OCI-LY1 (cell line): ENCODE measurements around the gene ZSCAN12.

Experiments
- H2AFZ ChIP-seq: fragments of 200-600 bp; sonication (generic), shearing (Covaris generic); 2 replicates; pipeline ENCODE4 v1.6.0; 2014; ENCODE audit warnings: antibody characterized with exemption, mild to moderate bottlenecking, low read length
- H3F3A ChIP-seq: fragments of 200-600 bp; sonication (generic), shearing (Covaris generic); 2 replicates; pipeline ENCODE4 v1.6.0; 2014; ENCODE audit warnings: mild to moderate bottlenecking, antibody characterized with exemption, low read length, moderate library complexity; ENCODE audit not compliant: insufficient read depth
- H3K27ac ChIP-seq: fragments of 200-600 bp; sonication (generic); 2 replicates; pipeline ENCODE4 v1.5.1; 2014; ENCODE audit warnings: low read length, mixed run types, mild to moderate bottlenecking, low read depth; ENCODE audit not compliant: poor library complexity, severe bottlenecking
- H3K27me3 ChIP-seq: fragments of 200-600 bp; sonication (generic); 2 replicates; pipeline ENCODE4 v1.6.0; 2014; ENCODE audit warnings: antibody characterized with exemption, mild to moderate bottlenecking, low read length, moderate library complexity; ENCODE audit not compliant: insufficient read depth
- H3K36me3 ChIP-seq: fragments of 200-600 bp; sonication (generic); 2 replicates; pipeline ENCODE4 v1.6.1; 2014; ENCODE audit warnings: mild to moderate bottlenecking, antibody characterized with exemption, low read length, moderate library complexity, mixed read lengths; ENCODE audit not compliant: insufficient read depth
- H3K4me1 ChIP-seq: fragments of 200-600 bp; sonication (generic); 2 replicates; pipeline ENCODE4 v1.5.1; 2014; ENCODE audit warnings: mild to moderate bottlenecking, low read length, moderate library complexity; ENCODE audit not compliant: insufficient read depth, severe bottlenecking
- H3K4me2 ChIP-seq: fragments of 200-600 bp; sonication (generic), shearing (Covaris generic); 2 replicates; pipeline ENCODE4 v1.6.1; 2014; ENCODE audit warnings: low read length
- H3K4me3 ChIP-seq: fragments of 200-600 bp; sonication (generic); 2 replicates; pipeline ENCODE4 v1.5.1; 2014; ENCODE audit warnings: low read length, low read depth, mild to moderate bottlenecking, mixed read lengths; ENCODE audit not compliant: poor library complexity, severe bottlenecking
- H3K79me2 ChIP-seq: fragments of 200-600 bp; shearing (Covaris generic); 2 replicates; pipeline ENCODE4 v1.6.1; 2016; ENCODE audit warnings: mixed run types, low read length, mixed read lengths; ENCODE audit not compliant: insufficient read depth
- H3K9ac ChIP-seq: fragments of 200-600 bp; sonication (generic), shearing (Covaris generic); 2 replicates; pipeline ENCODE4 v1.6.1; 2014; ENCODE audit warnings: mild to moderate bottlenecking, low read length, mixed read lengths
- H3K9me2 ChIP-seq: fragments of 200-600 bp; sonication (generic), shearing (Covaris generic); 2 replicates; pipeline ENCODE4 v1.6.1; 2014; ENCODE audit warnings: low read depth, mild to moderate bottlenecking, low read length, mixed read lengths
- H3K9me3 ChIP-seq: fragments of 200-600 bp; shearing (Covaris generic); 2 replicates; pipeline ENCODE4 v1.6.1; 2014; ENCODE audit warnings: low read length, mixed read lengths
- H4K20me1 ChIP-seq: fragments of 200-600 bp; sonication (generic), shearing (Covaris generic); 2 replicates; pipeline ENCODE4 v1.6.0; 2016; ENCODE audit warnings: mild to moderate bottlenecking, low read length; ENCODE audit not compliant: insufficient read depth
- CTCF ChIP-seq: fragments of 200-600 bp; sonication (generic), shearing (Covaris generic); IDR thresholded peaks from 2 replicates; pipeline ENCODE4 v1.5.1; 2017; ENCODE audit warnings: mild to moderate bottlenecking, antibody characterized with exemption, low read length, moderate library complexity, mixed read lengths
- EZH2 ChIP-seq: fragments of 200-600 bp; sonication (generic), shearing (Covaris generic); IDR thresholded peaks from 2 replicates; pipeline ENCODE4 v1.8.0; 2017; ENCODE audit warnings: borderline replicate concordance, mixed run types, mild to moderate bottlenecking, antibody characterized with exemption, low read length, moderate library complexity, mixed read lengths

The ZSCAN12 gene

GRCh38 chr6:28377879-28378278, 21.7 kb downstream of the ZSCAN12 start:
- TF ChIP-seq CTCF (no peak), EZH2 (no peak)
- peaks cover 69% of the 10 kb centered on the region for H3K36me3 ChIP-seq
- H3K9me3 ChIP-seq = peaks cover 11% of the 10 kb centered on the region

GRCh38 chr6:28373925-28374324, 25.6 kb downstream of the ZSCAN12 start:
- Histone ChIP-seq H3K9me2 (no peaks in the 10 kb centered on the region), H3K9ac (no peak overlapping the region), H3F3A (peaks cover 4% of the 10 kb centered on the region), H3K4me2 (no peak overlapping the region), H3K27ac (no peak overlapping the region), H3K9me3 (0 out of 2 replicates have a peak, but pooled peaks cover 5% of the 10 kb centered on the region), H2AFZ (no peak overlapping the region), H3K4me1 (peaks cover 13% of the 10 kb centered on the region), H3K79me2 (no peaks in the 10 kb centered on the region), H3K4me3 (no peak overlapping the region), H4K20me1 (no peaks in the 10 kb centered on the region), H3K27me3 (no peaks in the 10 kb centered on the region), H3K36me3 (peaks cover 38% of the 10 kb centered on the region)
- TF ChIP-seq CTCF (no peak), EZH2 (no peak)

More at GRCh38 chr6:28377879-28378278, 21.7 kb downstream of the ZSCAN12 start:
- Histone ChIP-seq H3K27me3 (no peaks in the 10 kb centered on the region), H3K79me2 (no peaks in the 10 kb centered on the region), H3K27ac (no peak overlapping the region), H3K9me2 (no peaks in the 10 kb centered on the region), H3K4me3 (no peak overlapping the region), H3F3A (peaks cover 4% of the 10 kb centered on the region), H4K20me1 (no peaks in the 10 kb centered on the region), H2AFZ (no peak overlapping the region), H3K4me1 (peaks cover 4% of the 10 kb centered on the region), H3K4me2 (no peak overlapping the region), H3K9ac (no peak overlapping the region)

- peak overlapping the region; percentile 4 for H3K27ac ChIP-seq
- H3K79me2 ChIP-seq = no peaks in the 10 kb centered on the region
- peaks cover 13% of the 10 kb centered on the region for H3K4me1 ChIP-seq
- no peaks in the 10 kb centered on the region for H4K20me1 ChIP-seq
- H3F3A ChIP-seq = peaks cover 4% of the 10 kb centered on the region
- H3K9me2 ChIP-seq = no peaks in the 10 kb centered on the region
- H3K4me3 ChIP-seq = peak overlapping the region; percentile 19
- peaks cover 35% of the 10 kb centered on the region for H3K36me3 ChIP-seq
- no peaks in the 10 kb centered on the region for H3K27me3 ChIP-seq
- no peak for TF ChIP-seq EZH2
- no peak for TF ChIP-seq CTCF
- peak overlapping the region; percentile 16; the same call in 1 of the 2 replicates for H3K9ac ChIP-seq
- peak overlapping the region; percentile 46; the same call in 1 of the 2 replicates for H2AFZ ChIP-seq
- H3K4me2 ChIP-seq = peak overlapping the region; percentile 54
- 0 out of 2 replicates have a peak, but pooled peaks cover 3% of the 10 kb centered on the region for H3K9me3 ChIP-seq
These were observed 27.7 kb downstream of the ZSCAN12 start for GRCh38 chr6:28371706-28372451.
